Stimulated activated CD4-positive, alpha-beta T cell treated with anti-CD3 and anti-CD28 coated beads, TNF-alpha, amount 100 ng/mL, for 4 hours (primary cell): ENCODE results near the gene GUCY1B1.
"Not testable (repeated sequence)": the region's sequence is repeated elsewhere in the genome, so short reads cannot be mapped to it uniquely, and the experiment has no call there.

Experiments
- DNase-seq, 3 experiments: peaks; one replicate each; pipeline ENCODE4 v3.0.0-alpha.2; 2020; ENCODE audit warnings: low read depth in 3 of 3

Gene GUCY1B1

DNA sequence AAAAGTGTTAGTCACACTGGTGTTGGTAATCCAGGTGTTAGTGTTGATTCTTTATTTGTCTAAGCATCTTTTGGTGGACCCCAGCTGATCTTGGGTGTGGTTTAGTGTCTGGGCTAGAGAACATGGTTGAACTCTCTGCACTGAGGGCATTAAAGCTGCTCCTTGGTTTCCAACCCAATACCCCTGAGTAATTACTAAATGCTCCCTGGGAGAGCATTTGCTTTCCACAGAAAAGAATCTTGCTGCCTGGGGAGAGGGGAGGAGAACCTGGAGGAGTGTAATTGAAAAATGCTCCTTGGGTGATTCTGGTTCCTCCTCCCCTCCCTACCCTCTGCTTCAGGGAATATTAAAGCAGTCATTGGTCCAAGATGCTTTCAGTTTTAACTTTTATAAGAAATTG, 3.1 kb downstream of the GUCY1B1 start:
- no peak for DNase-seq

DNA sequence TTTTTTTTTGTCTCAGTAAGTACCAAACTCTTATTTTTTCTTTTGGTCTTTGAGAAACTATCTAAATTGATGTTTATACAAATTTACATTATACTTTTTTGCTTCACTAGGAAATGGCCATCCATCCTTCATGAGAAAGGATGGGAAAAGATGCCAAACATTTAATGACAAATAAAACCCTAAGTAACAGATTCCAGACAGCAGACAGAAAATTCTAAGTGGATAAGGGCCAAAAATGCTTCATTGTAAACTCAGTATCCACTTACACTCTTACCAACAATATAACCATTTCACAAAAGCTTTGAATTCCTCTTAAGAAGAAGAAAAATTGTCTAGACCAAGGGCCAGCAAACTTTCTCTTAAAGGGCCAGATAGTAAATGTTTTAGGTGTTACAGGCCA, 3.5 kb downstream of the GUCY1B1 start:
- no peak for DNase-seq

DNA sequence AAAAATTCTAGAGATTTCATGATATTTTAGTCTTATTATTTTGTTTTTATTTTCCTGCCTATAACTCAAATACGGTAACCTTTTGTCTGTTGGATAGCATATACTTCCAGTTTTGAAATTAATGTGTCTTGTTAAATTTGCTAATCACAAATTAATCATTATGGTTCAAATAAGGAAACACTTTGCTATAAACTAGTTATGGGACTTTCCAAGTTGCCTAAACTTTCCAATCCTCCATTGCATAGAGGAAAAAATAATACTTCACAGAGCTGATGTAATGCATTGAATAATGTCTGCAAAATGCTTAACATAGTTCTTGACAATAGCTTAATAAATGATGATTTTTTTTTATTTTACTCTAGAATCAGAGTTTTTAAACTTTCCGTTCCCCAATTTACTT, 4.7 kb downstream of the GUCY1B1 start:
- DNase-seq = no peak

DNA sequence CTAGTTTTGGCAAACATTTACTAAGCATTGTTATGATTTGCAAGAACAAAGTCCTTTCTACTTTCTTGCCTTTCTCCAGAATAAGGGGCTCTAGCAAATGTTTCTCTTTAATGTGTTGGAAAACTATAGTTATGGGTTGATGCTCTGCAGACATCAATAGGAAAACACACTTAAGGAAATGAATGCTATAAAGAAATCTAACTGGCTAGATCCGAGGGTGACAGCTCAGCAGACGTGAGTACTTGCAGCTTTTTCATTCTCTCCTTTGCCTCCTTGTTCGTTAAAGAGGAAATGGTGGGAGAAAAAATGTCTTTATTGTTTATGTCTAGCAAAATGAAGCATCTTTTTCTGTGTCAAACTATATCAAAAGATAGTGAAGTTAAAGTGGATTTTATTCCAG, 6.3 kb downstream of the GUCY1B1 start:
- no peak for DNase-seq

DNA sequence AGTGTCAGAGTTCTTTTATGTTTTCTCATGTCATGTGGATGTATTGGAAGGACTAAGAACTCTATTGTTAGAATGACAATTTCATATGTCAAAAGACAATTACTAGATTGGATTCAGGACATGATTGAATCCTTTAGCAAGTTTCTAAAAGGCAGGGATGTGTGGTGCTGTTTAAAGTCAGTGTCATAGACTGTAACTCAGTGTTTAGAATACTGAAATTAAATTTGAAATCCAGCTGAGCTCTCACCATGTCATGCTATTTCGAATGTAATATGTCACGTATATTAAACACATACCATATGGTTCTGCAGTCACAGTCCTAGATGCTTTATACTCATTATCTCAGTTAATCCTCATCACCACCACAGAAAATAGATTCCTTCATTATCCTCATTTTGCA, 7.8 kb downstream of the GUCY1B1 start:
- DNase-seq = no peak

DNA sequence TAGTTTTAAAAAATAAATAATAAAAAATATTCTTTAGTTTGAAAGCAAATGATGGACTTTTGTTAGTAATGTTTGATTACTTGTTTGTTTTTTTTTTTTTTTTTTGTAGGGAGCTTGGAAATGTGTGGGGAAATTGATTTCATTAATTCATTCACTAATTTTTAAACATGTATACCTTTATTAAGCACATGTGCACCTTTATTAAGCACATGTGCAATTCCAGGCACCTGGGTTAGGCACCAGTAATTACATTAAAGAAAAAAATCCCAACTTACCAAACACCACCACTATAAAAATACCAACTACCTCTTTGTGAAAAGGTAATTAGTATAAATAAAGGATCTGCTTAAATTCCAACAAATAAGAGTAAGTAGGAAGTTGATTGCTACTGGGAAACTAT, 9.5 kb downstream of the GUCY1B1 start:
- no peak for DNase-seq

DNA sequence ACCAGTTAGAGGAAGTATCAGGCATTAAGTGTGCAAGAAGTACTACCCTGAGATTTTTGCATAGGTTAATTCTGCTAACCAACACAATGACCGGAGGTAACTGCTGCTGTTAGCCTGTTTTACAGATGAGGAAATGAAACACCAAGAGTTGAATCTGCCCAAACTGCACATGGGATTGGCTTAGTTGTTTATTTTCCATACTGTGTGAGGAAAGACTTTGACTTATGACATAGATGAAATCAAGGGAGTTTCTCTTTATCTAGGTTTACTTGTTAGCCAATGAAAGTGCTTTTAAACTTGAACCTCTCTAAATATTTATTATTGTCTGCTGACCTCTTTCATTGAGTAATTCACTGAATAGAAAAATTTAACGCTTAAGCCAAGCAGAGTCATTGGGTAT, 10.3 kb downstream of the GUCY1B1 start:
- no peak for DNase-seq

DNA sequence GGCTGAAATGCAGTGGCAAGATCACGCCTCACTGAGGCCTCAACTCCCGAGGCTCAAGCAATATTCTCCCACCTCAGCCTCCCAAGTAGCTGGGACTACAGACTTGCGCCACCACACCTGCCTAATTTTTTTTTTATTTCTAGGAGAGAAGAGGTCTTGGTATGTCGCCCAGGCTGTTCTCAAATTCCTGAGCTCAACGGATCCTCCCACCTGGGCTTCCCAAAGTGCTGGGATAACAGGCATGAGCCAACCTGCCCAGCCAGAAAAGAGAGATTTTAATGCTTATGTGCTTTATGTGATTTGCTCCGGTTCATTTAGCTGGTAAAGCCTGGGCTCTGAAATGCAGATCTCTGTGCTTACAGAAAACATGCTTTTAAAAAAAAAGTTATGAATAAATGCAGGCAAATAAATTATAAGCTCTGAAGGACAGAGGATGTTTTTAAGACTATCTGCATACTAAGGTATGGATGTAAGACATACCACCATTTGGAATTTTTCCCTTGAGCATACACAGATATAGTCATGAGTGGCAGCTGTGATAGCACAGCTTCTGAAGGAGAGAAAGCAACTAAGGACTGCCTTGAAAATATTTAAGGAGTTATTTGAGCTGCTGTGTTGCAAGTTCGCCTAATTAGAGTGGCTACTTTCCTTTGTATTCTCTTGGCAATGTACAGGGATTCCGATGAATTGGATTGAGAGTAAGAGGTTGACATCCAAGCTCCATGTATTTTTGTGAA, 13.8 kb downstream of the GUCY1B1 start:
- DNase-seq = no peak

DNA sequence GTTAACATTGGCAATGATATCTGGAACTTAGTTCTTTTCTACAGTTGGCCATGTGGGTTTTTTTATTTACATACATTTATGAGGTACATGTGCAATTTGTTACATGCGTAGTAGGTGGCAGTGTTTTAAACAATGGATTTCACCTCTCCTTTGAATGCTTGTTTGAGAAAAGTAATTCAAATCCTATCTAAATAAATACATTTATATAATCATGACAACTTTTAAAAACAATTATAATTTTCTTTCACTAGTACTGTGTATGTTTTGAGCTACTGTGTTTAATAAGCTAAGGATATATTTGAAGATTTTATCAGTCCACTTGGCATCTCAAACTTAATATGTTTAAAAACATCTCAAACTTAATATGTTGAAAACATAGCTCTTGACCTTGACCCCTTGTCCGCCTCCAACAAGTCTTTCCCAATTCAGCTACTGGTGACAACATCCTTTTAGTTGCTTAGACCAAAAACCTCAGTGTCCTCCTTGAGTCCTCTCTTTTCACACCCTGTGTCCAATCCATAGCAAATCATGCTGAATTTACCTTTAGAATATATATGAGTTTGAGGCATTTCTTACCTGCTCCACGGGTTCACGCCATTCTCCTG, 14.5 kb downstream of the GUCY1B1 start:
- no peak for DNase-seq

DNA sequence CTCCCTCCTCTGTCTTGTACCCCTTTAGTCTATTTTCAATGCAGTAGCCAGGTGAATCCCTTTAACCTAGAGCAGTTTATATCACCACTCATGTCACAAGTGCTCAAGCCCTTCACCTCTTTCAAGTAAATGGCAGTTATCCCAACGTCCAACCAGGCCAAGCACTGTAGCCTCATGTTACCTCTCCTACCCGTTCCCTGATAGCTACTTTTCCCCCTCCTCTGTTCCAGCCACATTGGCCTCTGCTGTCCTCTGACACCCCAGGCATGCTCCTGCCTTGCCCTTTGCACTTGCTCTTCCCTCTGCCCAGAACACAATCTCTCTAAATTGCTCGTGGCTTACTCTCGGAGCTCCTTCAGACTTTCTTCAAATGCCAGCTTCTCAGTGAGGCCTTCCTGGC, 15.2 kb downstream of the GUCY1B1 start:
- no peak for DNase-seq

DNA sequence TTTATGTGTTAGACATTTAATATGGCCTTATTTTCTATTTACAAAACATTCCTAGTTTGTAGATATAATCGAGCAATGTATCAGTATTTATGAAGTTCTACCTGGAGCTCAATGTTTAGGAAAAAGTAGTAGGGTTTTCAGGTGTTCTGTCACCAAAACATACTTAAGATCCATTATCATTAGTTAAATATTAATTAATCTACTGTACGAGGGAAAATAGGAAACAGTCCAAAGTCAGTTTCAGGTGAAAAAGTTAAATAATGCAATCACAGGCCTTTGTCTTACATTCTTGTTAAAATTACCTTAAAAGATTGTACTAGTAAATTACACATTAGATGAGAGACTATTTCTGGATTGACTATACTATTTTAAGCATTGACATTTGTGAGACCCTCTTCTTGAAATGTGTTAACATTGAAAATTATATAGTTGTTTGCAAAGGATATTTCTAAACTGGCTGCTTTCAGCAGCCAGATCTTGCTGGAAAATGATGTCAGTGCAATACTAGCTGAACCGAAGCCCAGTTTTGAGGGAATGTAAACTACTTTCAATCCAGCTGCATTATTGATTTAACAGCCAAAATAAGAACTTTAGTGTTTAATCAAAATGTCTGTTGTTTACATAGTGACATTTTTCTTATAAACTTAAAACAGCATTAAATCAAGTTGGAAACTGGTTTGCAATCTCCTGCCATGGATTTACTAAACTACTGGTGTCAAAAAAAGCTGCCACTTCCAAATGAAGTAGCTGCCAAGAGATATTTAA, 19.3 kb downstream of the GUCY1B1 start:
- DNase-seq = no peak

DNA sequence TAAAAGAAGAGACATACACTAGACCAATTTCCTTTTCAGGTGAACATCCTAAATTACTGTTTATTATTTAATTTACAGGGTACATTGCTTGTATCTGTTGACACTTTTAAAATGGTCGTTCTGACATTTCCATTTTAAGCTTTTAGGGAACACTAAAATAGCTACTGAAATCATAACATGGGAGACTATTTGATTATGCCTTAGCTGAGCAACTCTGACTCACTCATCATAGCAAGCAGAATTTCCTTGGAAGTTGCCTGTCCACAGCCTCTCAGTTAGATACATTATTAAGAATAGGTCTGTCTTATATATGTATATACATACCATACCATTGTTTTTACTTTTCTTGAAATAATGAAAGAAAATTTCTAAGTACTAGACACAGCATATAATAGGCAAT, 22.0 kb downstream of the GUCY1B1 start:
- no peak for DNase-seq

DNA sequence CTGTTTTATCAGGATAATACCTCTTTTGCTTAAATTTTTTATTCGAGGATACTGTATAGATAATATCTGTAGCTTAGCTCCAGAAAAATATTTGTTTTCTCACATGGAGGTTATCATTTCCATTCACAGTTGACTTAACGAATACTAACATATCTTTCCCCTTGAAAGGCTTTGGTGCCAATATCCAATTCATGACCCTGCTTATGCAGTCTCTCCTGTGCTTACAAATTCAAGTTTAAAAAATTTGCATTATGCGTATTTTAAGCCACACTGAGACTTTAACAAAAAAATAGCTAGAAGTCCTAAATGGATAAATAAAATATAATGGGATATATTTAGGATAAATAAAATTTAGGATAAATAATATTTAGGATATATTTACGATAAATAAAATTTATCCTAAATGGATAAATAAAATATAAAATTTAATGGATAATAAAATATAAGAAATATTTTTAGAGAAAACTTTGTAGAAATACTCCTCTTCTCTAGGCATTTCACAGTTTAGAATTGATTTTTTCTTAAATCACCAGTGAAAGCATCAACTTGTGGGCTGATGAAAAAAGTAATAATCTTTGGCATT, 22.5 kb downstream of the GUCY1B1 start:
- no peak for DNase-seq

DNA sequence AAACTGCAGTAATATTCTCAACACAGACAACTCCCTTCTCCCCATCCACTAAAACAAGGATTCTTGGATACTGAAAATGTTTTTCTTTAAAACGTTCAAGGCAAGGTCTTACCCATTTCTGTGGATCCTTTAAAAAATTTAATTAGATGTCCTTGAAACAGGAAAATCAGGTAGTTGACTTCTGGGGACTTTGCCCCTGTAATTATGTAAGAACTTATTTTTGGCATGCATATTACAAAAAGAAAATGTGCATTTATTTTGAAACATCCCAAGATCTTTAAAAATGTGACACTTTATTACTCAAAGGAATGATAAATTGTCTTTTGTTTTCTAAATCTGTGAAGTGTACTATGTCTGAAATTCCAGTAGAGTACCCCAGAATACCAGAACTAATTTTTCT, 25.8 kb downstream of the GUCY1B1 start:
- no peak for DNase-seq

DNA sequence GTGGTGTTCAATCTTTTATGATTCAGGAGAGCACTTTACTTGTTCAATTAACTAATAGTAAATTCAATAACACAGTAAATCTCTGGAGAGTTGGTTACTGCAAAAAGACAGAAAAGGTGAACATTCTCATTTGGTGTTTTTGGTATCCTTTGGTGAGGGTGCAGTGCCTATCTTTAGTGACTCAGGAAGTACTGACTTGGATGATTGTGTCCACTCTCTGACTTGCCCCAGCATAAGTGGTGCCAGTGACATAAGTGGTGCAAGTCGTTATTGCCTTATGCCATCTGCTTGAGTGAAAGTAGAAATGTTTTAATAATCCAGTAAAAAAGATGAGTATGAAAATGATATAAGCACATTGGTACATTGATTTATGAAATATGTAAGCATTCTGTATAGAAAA, 27.0 kb downstream of the GUCY1B1 start:
- DNase-seq = no peak

DNA sequence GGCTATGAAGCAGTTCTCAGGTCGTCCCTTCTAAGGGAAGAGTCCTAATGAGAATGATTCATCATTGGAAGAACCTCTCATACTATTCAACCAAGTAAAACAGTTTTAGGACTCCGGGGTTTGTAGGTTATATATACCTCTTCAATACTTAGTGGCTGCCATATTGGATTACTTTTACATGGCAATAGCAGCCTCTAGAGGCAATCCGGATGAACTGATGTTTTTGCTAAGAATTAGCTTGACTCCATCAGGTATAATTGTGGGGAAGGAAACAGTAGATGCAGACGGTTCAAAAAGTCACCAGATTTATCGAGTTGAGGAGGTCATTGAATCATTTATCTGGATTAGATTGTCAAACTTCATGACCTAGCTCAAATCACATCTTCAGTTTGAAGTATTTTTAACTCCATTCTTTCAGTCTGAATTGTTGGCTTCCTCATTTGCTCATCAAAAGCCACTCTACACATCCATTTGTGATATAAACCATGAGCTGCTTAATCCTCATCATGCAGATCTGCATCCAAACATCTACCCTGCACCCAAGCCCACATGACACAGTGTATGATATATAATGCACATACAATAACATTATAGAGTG, 28.4 kb downstream of the GUCY1B1 start:
- DNase-seq = no peak

DNA sequence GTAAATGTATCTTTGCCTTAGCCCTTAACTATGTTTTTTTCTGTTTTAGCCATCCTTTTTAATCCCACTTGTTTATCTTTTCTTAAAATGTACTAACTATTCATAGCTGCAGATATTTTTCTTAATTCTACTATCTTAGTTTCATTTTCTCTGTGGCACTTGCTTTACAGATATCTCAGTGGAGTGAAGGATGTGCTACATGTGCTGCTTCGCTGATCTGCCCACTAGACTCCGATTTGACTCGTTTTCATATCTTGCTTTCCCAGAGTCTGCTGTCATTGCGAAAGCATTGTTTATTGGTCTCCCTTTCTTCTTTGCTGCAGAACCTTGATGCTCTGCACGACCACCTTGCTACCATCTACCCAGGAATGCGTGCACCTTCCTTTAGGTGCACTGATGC, 30.6 kb downstream of the GUCY1B1 start:
- no peak for DNase-seq

DNA sequence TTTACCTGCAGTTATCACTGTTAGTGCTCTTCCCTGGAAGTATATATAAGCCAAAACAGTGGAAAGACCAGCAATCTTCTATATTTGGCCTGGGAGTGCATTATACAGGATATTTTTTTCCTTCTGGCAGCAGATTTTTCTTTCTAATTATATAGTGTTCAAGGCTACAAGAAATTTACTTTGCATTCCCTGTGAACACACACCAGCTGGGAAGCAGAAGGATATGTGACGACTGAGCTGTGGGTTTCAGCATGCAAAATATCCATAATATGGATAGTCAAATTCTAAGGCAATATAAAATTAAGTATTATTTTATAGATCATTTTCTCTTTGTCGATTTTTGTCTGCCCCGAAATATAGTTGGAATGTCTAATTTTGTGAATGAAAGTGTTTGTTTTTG, 31.2 kb downstream of the GUCY1B1 start:
- DNase-seq = no peak

DNA sequence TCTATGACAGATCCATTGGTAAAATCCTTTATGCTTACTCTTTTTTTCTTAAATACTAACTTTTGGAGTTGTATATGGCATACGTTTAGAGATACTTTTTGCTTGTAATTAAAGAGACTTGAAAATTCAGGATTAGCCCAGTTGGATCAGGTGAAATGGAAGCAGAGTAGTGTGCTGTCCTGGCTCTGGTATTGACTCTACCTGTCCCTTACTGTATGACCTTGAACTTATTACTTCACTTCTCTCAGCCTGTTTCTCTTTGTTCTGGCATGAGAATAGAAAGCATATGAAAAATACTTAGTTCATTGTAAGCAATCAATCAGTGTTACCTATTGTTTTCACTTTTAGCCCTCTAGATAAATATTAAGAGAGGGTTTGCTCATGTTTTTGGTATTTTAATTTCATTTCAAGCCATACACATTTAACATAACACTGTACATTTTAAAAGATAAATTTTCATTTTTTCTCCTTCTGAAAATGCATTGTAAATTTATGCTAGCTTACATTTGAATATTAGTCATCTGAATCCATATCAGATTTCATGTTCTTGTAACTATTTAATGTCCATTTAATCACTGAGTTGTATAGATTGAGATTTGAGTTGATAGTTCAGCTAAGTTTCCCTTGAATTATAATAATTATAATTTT, 35.9 kb downstream of the GUCY1B1 start:
- no peak for DNase-seq

DNA sequence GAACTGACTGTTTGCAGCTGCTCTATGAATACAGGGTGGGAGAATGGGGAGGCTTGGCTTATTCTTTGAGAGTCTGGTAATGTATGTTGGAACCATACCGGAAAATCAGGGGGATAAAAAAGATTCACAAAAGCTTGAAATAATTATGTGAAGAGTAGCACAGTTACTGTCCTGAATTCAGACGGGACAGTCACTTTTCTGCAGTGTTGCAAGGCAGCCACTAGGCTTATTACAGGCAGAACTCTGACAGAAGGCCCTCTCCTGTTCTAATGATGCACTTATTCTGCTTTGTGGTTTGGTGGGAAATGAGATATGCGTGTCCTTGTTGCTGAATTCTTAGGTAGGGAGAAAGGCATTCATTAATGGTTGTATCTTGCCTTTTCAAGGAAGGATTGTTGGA, 37.2 kb downstream of the GUCY1B1 start:
- DNase-seq = no peak

DNA sequence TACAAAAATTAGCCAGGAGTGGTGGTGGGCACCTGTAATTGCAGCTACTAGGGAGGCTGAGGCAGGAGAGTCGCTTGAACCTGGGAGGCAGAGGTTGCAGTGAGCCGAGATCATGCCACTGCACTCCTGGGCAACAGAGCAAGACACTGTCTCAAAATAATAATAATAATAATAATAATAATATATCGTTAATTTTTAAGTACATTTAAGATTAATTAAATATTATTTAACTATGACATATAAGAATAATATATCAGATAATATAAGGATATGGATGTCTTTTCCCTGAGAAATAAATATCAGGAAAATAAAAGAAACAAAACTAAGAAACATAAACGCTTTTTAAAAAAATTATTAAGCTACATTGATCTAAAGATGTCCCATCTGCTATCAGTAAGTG, 38.8 kb downstream of the GUCY1B1 start:
- not testable (repeated sequence) for DNase-seq
